NCI-H1417 (cell line): Measurements from ENCODE around the gene MRM1.

ENCODE experiments used
- DNase-seq, 3 experiments: peaks; one replicate each; lab custom pipeline; 2025; lab: John Stamatoyannopoulos, UW

MRM1 gene, protein sequence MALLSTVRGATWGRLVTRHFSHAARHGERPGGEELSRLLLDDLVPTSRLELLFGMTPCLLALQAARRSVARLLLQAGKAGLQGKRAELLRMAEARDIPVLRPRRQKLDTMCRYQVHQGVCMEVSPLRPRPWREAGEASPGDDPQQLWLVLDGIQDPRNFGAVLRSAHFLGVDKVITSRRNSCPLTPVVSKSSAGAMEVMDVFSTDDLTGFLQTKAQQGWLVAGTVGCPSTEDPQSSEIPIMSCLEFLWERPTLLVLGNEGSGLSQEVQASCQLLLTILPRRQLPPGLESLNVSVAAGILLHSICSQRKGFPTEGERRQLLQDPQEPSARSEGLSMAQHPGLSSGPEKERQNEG

DNA sequence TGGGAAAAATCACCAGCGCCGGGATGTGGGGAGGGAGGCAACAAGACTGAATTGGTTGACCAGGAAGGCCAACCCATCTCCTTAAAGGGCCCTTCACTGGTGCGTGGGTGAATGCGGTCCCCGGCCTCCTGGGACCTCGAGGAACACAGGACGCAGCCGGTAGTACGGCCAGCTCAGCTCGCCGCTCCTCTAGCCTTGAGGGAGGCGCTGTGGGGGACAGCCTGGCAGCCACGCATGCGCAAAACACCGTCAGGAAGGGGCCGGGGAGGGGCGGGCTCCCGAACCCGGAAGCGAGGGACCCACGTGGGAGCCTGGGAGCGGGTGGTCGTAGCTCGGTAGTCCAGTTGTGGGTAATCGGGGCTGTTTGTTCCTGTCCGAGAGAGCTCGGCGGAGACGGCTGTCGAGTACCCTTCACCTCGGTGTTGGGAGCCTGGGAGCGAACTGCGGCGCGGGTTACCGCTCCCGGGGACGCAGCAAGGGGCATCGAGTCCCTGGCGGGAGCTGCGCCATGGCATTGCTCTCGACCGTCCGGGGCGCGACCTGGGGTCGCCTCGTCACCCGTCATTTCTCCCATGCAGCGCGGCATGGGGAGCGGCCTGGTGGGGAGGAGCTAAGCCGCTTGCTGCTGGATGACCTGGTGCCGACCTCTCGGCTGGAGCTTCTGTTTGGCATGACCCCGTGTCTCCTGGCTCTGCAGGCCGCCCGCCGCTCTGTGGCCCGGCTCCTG is at the start of gene MRM1:
TSS of gene MRM1 (plus strand) at position 281 of the 727 bp plus-strand sequence. CDS start at position 509, 228 bp downstream.
- peak; percentile 86 to 94 (median 87) for DNase-seq

DNA sequence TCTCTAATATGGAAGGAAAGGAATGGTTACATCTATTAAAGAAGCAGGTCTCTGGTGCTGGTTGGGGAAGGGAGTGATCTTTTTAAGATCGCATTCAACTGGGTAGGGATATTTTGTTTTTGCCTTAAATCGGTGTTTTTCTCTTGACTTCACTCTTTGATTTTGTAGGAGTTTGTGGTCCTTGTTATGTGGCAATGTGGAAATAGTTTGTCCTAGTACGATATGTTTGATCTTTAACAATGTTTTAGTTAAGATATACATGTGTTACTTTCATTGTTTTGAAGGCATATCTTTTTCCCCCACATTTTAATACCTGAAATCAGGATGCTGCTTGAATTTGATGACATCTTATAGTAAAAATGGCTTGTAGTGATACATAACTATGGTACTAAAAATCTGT is 47.9 kb upstream of the MRM1 start:
- DNase-seq, result no peak

DNA sequence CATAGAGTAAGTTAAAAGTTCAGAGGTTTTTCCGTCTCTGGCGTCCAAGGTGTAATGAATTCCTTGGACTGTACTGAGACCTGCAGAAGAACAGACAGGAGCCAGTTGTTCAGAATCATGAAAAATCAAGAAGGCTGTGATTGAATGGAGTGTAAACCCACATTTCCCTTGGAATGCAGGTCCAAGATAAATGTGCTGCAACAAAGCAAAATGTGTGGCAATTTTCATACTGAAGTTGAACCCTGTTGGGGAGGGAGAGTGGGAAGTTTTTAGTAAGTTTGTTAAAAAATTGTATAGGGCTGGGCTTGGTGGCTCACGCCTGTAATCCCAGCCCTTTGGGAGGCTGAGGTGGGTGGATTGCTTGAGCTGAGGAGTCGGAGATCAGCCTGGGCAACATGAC is 35.3 kb upstream of the MRM1 start:
- DNase-seq, result no peak

DNA sequence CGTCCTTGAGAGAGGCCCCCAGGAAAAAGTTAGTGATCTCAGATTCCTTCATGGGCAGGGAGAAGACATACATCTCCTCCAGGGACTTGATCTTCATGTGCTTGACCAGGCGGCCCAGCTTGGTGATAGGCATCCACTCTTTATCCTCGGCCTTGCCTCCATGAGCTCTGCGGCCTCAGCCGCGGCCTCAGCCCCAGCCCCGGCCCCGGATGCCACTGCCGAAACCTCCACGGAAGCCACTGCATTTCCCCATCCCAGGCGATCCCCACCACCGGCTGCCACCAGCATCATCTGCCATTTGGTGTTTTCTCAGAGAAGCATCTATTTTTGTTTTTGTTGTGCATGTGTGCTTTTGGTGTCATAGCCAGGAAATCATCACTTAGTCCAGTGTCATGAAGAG is 26.4 kb upstream of the MRM1 start:
- no peak for DNase-seq

DNA sequence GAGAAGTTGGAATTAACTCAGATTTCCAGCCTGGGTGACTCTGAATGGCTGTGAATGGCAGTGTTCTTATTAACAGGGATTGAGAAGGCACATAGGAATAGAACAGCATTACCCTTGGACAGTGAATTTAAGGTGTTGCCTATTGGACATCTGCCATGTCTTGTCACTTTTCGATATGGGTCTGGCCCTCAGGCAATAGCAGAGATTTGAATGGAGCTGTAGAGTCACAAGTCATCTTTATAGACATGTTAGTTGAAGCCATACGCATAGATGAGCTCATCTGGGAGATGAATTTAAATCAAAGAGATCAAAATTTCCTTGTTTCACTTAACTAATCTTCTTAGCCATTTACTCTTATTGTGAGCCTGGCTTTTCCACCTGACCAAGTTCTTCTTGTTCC is 24.6 kb upstream of the MRM1 start:
- no peak for DNase-seq

DNA sequence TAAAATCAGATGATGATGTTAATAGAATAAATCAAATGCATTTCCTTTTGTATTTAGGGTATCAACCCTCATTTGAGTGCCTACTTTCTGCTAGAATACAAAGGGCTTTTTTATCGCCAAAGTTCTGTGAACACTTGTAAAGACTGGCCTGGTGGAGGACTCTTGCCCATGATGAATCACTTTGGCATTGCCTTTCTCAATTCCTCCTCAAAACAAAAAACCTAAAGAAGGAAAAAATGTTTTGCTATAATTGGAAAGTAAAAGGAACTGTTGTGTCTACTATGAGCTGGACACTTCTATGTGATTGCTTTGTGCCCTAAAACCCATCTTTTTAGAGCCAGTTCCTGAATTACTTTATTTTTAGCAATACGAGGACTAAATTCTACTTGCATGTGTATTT is 22.7 kb upstream of the MRM1 start:
- no peak for DNase-seq

DNA sequence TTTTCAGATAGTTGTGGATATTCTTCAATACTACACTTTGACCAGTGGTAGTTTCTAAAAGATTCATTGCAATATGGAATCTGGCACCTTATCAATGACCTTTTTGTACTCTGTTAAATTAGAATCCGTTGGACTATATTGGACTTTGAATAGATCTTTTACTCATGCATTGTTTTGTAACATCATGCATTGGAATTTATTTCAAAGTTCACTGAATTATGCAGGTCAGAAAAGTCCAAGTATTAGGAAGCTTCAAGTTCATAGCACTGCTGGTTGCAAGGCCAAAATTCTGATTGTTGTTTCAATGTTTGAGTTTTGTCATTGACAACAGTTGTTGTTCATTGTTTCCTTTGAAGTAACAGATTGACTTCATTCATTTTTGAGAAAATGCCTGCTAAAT is 17.6 kb upstream of the MRM1 start:
- DNase-seq, result no peak

DNA sequence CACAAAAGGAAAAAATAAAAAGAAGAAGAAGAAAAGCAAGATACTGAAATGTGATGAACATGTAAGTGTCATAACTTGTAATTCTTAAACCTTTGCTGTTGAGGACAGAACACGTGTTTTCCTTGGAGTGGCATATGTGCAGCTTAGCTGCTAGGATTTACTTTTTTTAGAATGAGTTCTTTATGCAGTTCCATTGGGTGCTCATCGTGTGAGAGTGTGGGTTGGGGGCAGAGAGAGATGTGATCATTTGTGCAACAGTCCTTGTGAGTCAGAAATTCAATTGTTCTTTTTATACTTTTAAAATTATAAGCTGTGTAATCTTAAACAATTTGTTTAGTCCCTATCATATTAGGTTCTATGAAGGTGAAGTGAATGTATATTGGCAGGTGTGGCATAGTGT is 15.2 kb upstream of the MRM1 start:
- DNase-seq, result no peak

DNA sequence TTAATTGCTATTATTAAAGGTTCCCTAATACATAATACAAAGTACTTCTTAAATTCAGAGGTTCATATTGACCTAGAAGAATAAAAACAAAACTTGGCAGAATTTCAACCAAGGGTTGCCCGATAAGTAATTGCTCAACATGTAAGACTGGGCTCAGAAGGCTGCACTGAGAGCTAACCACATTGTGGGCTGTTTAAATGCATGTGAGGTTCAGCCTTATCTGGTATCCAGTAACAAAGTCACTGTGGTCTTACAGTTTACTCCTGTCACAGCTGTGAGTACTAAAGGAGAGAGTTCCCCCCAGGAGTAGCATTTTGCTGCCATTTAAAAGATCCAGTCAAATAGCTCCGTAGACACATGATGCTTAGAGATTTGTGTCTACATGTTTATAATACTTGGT is 11.3 kb upstream of the MRM1 start:
- no peak for DNase-seq

DNA sequence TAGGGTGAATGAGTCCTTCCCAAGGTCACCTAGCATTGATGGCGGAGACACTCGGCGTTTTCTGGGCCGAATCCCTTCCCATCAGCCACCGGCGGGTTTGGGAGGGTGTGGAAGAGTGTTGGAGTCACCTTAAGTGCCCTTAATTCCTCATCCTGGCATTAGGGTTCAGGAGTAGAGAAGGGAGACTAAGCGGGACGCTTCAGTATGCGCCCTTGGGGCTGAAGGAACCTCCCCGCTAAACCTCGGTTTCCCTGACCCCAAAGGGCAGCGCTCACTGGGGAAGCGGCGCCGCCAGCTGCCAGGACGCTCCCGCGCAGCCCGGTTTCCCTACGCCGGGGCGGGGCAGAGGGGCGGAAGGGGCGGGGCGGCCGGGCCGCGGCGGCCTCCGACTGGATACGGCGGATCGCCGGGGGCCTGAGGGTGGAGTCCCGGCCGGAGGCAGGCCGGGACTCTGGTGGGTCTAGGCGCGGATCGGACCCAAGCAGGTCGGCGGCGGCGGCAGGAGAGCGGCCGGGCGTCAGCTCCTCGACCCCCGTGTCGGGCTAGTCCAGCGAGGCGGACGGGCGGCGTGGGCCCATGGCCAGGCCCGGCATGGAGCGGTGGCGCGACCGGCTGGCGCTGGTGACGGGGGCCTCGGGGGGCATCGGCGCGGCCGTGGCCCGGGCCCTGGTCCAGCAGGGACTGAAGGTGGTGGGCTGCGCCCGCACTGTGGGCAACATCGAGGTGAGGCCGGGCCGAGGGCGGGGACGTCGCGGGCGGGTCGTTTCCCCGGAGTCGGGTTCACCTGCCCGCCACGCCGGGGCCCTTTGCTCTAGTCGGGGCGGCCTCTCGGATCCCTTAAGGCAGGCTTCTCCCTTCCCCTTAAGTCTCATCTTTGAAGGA is 9.7 kb upstream of the MRM1 start, which contains the start of gene DHRS11:
TSS of gene DHRS11 (plus strand) at position 446 of the 882 bp plus-strand sequence. CDS start at position 577, 131 bp downstream.
- DNase-seq, result peak; percentile 79 to 85 (median 81)

DNA sequence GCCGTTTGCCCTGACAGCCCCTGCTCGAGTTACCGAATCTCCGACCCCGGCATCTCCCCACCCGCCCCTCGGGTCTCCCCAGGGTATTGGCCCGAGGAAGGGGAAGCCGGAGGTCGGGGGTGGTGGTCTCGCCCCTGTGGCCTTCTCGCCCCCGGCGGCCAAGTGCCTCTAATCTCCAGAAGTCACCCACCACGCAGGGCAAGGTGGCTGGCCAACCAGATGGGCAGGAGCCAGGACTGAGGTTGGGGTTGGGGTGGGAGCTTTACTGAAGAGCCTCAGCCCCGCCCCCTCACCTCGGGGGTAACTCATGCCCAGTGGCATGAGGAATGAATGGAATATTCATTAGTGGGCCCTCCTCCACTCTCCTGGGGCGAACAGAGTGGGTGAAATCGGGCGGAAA is 9.1 kb upstream of the MRM1 start:
- DNase-seq, result peak in 2 of 3 experiments; percentile 30 to 46

DNA sequence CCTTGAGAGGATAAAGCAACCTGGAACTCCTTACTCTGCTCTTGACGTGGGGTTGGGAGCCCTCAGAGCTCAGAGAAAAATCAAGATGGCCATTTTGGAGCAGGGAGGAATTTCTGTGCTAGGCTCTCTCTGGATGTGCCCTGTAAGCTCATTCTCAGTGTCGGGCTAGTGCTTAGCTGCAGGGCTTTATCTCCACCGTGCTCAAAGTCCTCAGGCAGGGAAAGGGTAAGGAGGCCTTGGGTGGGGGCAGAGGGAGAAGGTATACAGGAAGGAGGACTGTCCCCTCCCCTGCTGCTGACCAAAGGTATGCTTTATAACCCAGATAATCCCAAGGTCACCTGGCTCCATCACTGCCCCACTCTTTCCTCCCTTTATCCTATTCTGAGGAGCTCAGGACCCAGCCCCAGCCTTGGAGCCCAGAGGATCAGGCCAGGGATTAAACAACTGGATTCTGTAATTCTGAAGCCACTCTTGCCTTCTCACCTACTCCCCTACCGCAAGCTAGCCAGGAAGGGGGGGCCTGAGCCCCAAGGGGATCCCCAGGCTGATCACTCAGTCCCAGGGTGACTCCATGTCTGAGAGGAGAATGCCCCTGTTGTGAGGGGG is 8.6 kb upstream of the MRM1 start:
- DNase-seq, result no peak

DNA sequence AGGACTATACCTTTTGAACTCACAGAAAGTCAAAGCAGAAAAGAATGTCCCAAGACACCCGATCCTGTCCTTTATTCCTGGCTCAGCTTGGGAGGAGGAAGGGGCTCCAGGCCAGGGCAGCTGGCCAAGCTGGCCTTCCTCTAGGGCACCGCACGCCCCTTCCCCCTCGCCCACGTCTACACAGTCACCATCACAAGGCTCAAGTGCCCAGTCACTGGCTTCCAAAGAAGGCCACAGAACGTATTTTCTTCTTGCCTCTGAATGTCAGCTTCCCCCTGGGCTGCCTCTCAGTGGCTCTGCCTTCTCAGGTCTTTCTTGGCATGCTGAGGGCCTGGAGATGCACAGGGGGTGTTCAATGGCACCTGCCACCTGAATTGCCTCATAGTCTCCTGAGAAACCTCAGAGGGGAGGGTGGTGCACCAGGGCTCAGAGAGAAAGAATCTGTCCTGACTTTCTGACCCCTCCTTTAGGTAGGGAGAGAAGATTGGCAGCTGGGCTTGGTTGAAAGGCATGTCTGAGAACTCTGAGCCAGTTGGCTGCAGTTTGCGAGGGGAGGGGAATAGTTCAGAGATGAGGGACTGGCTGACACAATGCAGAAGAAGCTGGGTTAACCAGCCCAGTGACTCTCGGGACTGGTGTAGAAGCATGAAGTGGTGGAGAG is 7.6 kb upstream of the MRM1 start:
- DNase-seq, result no peak

DNA sequence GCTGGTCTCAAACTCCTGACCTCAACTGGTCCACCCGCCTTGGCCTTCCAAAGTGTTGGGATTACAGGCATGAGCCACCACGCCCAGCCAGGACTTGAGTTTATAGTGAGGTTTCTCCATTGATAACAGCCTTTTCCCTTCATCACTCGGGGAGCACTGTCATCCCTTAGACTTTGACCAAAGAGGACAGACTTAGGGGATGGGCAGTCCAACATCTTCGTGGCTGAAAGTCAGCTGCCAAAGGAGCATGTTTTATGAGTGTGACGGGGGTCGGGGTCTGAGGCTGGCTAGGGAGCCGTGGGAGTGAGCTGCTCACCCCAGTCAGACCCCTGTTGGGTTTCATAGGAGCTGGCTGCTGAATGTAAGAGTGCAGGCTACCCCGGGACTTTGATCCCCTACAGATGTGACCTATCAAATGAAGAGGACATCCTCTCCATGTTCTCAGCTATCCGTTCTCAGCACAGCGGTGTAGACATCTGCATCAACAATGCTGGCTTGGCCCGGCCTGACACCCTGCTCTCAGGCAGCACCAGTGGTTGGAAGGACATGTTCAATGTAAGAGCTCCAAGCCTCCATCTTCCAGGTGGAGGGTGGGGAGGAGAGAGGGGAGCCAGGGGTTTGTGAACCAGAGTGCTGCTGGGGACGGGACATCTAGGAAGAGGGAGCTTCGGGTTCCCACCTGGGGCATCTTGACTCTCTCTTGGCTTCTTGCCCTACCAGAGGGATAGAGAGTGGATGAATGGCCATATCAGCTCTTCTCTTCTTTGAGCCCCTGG is 6.6 kb upstream of the MRM1 start:
- no peak for DNase-seq

DNA sequence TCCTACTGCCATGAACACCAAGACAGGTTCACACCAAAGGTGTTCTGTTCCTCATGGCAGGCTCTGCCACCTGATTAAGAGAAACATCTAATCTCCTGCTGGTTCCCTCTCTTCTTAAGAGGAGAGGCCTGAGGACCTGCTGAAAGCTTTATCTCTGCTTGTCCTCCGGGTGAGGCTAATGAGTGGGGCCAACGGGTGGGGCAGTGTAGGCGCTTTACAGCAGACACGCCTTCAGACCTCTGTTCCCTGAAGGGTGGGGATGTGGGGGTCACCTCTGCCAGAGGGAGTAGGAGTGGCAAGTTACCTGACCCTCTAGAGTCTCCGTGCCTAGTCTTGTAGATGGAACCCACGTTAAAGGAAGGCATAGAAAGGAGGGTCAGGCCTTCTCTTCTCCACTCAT is 4.2 kb upstream of the MRM1 start:
- no peak for DNase-seq

DNA sequence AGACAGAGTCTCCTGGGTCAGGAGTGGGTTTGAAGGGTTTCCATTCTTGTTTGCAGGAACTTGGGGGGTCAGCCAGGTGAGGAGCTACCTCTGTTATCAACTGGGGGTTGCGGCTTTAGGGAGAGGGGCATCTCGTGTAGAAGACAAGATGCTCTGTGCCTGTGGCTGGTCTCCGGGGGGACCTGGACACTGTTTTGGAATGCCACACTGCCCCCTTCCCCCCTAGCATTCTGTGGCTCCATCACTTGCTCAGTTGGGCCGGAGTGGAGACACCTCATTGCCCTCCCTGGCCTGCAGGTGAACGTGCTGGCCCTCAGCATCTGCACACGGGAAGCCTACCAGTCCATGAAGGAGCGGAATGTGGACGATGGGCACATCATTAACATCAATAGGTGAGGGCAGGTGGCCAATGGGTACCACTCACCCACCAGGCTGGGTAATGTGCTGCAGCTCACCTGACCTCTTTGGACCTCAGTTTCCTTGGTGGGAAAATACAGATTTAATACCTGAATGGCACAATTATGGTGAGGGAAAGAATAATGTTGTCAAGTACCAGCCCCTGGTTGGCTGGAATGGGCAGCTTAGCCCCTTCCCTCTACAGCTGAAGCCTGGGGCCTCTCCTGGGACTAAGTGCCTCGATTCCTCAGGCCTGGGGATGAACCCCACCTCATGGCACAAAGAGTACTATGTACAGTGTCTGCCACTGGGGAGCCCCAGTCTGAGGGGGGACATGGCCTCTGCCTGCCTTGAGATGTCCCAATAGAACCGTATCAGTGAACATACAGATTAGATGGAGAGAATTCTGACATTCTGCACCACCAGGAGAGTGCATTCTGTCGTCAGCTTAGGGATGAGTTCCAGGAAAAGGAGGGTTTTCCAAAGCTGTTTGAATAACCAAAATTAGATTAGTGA is 3.3 kb upstream of the MRM1 start:
- no peak for DNase-seq

DNA sequence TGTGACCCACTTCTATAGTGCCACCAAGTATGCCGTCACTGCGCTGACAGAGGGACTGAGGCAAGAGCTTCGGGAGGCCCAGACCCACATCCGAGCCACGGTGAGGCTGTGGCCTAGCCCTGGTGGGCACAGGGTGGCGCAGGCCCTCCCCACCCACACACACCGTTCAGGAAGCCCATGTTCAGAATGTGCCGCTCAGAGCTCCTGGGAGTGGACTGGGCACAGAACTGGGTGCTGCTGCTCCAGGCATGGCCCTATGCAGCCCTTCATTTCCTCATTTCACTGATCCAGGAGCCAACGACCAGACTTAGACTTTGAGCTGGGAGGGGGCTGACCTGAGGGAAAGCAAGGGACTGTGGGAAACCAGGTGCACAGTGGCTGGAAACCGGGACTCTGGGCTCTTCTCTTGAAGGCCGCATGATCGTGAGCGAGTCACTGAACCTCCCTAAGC is 2.4 kb upstream of the MRM1 start:
- DNase-seq, result no peak

DNA sequence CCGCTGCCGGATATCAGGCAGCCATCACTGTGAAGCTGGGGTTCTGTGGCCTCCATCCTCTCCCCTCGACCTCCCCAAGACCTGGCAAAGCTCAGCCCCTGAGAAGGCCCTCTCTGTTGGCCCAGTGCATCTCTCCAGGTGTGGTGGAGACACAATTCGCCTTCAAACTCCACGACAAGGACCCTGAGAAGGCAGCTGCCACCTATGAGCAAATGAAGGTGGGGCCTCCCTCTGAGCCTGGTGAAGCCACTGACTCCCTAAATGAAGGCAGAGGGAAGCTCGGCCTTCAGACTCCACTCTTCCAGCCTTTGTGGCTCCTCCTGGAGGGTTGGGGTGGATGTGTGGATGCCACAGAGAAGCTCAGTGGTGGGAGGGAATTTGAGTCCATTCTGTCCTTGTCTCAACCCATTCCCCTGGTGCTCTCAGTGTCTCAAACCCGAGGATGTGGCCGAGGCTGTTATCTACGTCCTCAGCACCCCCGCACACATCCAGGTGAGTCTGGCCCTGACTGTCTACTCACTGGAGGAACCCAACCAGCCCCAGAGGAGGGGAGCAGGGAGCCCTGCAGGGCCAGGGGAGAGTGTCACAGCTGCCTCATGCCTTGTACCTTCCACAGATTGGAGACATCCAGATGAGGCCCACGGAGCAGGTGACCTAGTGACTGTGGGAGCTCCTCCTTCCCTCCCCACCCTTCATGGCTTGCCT is 1.7 kb upstream of the MRM1 start:
- DNase-seq, result no peak

DNA sequence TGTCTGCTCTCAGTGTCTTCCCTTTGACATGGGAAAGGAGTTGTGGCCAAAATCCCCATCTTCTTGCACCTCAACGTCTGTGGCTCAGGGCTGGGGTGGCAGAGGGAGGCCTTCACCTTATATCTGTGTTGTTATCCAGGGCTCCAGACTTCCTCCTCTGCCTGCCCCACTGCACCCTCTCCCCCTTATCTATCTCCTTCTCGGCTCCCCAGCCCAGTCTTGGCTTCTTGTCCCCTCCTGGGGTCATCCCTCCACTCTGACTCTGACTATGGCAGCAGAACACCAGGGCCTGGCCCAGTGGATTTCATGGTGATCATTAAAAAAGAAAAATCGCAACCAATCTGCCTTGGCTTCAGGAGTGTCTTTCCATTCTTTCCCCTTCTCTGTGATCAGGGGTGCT is 918 bp upstream of the MRM1 start:
- no peak for DNase-seq
